COR-L47 (cell line): ENCODE measurements around the gene BAIAP2.
"Not testable (repeated sequence)": the region's sequence is repeated elsewhere in the genome, so short reads cannot be mapped to it uniquely, and the experiment has no call there.

Experiments
- DNase-seq: peaks from one replicate; lab custom pipeline; 2025; lab: John Stamatoyannopoulos, UW

The BAIAP2 gene

DNA sequence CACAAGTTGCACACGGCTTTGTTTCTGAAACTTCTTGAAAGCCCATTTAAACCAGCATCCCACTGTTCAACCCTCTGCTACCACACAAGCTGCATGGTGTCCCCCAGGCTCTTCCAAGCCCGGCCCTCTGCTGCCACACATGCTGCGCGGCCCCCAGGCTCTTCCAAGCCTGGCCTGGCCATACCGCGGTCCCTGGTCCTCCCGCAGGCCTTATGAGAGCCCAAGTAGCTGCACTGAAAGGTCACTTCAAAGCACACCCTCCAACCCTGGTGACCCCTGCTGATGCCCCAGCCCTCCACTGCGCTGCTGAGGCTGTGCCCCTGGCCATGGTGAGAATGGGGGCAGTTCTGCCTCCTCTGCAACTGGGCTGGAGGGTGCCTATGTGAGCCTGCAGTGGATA, 104.5 kb downstream of the BAIAP2 start:
- no peak for DNase-seq

DNA sequence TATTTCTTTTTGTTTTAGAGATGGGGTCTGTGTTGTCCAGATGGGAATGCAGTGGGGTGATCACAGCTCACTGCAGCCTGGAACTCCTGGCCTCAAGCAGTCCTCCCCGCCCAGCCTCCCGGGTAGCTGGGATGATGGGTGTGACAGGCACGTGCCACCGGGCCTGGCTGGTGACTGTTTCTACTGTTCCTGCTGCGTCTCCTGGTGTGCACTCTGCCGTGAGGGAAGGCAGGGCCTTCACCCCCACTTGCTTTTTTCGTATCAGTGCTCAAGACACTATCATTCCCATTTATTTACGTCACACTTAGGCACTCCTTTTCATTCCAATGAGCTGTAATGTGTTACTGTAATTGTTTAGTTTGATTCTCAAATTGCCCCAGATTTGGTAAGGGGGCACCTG, 105.1 kb downstream of the BAIAP2 start:
- DNase-seq: no peak

DNA sequence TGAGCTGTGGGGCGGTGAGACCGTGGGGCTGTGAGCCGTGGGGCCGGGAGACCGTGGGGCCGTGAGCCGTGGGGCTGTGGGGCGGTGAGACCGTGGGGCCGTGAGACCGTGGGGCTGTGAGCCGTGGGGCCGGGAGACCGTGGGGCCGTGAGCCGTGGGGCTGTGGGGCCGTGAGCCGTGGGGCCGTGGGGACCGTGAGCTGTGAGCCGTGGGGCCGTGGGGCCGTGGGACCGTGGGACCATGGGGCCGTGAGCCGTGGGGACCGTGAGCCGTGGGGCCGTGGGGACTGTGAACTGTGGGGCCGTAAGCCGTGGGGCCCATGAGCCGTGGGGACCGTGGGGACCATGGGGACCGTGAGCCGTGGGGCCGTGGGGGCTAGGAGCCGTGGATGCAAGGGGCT, 105.7 kb downstream of the BAIAP2 start:
- no peak for DNase-seq

DNA sequence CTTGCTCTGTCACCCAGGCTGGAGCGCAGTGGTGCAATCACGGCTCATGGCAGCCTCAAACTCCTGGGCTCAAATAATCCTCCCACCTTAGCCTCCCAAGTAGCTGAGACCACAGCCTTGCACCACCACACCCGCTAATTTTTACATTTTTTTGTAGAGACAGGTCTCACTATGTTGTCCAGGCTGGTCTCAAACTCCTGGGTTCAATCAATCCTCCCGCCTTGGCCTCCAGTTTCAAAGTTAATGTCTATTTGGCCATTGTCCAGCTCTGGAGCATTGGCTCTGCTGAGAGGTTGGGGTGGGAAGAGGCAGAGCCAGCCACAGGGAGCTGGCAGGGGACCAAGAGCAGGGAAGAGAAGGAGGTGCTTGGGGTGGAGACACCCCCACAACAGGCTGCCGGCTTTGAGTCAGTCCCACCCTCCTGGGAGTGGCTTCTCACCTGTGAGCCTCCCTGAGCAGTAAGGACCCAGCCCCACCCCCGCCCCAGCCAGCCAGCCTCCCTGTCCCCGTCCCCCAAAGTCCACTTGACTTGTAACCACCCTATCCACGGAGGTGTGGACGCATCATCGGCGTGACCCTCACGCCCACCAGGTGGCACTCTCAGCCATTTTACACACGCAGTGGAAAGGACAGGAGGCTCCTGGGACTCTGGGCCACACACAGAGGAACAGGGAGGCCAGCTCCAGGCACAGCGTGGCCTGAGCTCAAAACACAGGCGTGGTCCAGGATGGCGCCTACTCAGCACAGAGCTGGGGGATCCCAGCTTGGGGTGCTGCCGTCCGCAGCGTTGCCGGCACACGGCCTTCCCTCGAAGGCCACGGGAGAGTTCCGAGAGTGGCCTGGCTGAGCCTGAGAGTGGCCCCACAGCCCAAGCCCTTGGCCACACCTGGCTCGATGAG, 107.6 kb downstream of the BAIAP2 start:
- peak; percentile 87 for DNase-seq

DNA sequence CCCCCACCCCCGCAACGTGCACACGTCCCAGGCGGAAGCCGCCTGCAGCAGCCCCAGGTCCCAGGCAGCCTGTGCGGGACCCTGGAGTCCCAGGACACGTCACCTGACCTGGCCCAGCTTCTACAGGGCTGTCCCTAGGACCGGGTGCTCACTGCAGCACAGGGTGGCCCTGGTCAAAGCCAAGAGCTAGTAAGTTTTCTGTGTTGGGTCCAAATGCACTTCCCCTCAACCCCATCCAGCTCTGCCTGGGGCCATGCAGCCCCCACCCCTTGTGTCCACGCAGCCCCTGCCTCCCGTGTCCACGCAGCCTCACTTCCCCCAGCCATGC, 108.2 kb downstream of the BAIAP2 start:
- no peak for DNase-seq

DNA sequence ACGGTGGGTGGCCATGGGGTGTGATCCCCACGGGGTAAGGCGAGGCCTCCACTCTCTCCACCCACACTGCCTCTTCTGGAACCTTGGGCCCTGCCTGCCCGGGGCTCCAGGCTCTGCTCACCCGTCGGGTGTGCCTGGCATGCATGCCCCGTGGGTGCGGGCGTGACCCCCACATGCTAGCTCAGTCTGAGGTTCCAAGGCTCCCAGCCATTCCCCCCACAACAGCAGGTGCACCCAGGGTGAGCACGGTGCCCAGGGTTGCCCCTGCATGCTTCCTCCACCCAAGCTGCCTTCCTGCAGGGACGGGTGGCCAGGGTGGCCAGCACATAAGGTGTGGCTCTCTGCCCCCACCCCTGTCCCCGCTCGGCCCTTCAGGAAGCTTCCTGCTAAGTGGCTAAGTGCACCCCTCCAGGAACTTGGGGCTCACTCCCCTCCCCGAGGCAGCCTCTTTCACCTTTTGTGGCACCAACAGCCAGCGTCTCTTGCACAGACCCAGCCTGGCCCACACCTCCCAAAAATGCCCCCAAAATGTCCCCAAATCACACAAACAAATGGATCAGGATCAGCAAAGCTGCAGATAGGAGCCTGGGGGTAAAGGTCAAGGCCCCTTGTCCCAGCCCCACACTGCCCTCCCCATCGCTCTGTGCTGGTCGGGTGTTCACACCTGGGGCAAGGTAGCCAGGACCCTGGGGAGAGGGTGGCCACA, 108.9 kb downstream of the BAIAP2 start:
- DNase-seq: no peak

DNA sequence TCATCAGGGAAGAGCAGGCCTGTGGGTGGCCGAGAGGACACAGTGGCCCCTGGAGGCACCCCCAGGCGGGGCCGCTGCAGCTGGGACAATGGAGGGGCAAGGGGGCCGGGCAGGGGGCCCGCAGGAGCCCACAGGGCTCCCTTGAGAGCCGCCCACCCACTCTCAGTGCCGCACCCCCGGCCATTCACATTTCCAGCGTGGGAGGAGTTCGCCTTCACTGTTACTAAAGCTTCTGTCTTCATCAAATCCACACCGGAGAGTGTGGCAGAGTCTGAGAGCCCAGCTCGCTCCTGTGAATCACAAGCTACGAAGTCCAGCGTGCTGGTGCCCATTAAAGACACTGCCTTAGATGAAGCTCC, 109.5 kb downstream of the BAIAP2 start:
- DNase-seq: no peak

DNA sequence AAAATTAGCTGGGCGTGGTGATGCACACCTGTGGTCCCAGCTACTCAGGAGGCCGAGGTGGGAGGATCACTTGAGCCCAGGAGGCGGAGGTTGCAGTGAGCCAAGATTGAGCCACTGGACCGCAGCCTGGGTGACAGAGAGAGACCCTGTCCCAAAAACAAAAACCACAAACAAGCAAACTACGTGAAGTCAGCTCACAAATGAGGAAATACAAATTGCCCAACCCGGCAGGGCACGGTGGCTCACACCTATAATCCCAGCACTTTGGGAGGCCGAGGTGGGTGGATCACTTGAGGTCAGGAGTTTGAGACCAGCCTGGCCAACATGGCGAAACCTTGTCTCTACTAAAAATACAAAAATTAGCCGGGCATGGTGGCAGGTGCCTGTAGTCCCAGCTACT, 111.3 kb downstream of the BAIAP2 start:
- not testable (repeated sequence) for DNase-seq

DNA sequence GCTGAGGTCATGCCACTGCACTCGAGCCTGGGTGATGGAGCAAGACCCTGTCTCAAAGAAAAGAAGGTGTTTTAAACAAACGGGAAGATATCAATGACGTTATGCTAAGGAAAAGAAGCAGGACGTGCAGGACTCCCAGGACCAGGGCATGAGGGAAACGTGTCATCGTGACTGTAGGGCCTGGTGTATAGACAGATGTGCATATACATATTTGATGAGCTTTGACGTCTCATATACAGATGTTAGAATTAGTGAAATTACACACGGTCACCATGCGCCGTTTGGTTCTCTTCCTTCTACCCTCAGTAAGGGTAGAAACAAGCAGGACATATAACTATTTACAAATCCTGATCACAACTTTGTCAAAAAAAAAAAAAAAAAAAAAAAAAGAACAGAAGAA, 112.8 kb downstream of the BAIAP2 start:
- DNase-seq: no peak

DNA sequence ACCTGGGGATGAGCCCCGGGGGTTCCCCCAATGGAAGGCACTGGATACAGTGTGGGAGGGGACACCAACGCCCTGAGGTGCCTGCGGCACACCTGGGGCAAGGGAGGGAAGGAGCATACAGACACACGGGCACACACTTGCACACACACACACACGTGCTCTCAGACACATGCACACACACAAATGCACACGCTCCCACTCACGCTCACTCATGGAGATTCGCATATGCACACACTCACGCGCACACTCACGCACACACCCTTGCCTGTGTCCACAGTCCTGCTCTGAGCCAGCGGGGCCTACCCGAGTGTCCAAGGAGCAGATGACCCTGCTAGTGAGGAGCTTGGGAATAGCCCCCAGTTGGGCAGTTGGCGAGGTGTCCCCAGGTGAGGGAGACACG, 113.6 kb downstream of the BAIAP2 start:
- no peak for DNase-seq

DNA sequence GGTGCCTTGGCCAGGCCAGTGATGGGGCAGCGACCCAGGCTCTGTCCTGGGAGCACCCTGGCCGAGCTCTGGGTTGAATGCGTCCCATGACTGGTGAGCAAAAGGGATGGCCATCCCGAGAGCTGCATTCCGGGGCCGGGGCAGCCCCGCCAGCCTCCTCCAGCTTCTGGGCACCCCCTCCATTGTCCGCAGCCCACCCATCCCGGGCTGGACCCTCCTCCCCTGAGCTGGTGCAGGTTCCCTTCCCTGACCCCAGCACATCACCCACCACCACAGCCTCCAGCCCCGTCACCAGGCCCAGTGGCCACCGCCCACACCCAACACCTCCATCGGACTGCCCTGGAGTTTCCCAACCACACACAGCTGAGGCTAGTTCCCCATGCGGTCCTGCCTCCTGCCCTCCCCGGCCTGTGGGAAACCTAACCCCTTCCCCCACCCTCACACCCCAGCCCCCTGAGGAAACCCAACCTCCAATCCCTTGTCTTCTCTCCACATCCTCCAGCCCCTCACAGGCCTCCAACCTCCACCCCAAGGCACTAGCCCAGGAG, 114.1 kb downstream of the BAIAP2 start:
- no peak for DNase-seq

DNA sequence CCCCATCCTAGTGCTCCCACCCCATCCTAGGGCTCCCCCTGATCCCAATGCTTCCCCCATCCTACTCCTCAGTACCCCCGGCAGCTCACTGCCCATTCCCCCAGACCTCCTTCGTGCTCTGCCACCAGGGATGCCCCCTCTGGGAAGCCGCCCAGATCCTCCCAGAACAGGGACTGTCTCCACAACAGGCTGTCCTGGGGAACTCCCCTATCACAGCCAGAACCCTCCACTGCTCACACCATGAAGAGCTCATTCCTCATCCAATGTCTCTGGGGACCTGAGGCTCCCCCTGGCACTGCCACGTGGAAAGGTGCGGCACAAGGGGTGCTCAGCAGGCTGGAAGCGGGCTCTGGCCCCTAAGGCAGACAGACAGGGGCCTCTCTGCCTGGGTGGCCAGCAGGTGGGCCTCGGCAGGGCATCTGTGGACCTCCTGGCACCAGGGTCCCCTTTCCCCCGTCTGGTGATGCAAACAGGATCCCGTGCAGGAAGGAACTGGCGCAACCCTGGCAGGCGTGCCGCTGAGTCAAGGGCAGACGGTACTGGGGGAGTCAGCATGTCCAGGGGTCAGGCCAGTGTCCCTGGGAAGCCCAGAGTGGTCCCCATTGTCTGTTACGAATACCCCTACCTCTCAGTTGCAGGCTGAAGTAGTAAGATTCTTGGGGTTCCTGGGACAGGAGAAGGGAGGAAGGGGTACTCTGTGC, 115.6 kb downstream of the BAIAP2 start:
- DNase-seq: no peak

DNA sequence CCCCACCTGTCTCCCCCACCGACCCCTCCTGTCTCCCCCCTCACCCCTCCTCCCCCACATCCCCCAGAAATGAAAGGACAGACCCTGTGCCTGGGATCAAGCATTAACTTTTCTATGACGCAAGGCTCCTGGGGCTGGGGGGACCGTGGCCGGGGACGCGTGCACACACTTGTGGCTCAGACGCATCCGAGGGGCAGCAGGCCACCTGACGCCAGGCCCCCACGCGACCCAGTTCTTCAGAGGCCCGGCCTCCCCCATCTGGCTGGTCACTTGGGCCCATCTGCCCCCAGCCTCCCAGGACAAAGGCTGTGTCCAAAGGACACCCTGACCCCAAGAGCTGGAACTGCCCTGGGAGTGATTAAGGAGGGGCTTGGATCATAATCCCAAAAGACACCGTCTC, 116.3 kb downstream of the BAIAP2 start:
- no peak for DNase-seq

DNA sequence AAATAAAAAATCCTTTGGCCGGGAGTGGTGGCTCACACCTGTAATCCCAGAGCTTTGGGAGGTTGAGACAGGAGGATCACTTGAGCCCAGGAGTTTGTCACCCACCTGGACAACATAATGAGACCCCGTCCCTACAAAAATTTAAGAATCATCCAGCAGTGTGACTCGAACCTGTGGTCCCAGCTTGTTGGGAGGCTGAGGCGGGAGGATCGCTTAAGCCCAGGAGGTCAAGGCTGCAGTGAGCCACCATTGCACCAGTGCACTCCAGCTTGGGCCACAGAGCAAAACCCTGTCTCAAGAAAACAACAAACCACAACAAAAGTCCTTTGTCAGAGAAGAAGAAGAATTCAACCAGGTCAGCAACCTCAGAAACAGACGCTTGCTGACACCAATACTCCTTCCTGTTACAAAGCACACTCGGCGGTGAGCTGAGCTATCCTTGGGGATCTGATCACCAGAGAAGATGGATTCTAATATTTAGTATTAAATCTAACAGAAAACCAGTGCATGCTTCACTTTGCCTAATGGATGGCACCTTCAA, 117.4 kb downstream of the BAIAP2 start:
- DNase-seq: no peak

DNA sequence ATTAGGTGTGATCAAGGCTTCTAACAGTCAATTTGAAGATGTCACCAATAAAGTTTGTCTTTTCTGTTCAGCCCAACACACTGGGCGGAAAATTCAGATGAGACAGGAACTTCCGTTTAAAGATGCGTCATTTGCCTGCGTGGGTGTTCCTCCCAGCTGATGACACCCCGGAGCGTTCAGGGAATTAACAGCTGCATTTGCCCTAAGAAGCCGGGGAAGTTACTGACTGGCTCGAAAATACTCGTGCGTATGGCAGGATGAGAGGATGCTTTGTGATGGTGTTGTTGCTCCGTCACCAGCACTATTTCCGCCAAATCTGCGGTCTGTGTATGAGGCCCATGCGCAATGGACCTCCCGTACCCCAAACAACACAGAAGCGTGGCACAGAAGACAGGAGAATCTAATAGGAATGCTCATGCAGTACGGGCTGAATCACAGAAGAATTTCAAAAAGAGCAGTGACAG, 118.4 kb downstream of the BAIAP2 start:
- DNase-seq: no peak

DNA sequence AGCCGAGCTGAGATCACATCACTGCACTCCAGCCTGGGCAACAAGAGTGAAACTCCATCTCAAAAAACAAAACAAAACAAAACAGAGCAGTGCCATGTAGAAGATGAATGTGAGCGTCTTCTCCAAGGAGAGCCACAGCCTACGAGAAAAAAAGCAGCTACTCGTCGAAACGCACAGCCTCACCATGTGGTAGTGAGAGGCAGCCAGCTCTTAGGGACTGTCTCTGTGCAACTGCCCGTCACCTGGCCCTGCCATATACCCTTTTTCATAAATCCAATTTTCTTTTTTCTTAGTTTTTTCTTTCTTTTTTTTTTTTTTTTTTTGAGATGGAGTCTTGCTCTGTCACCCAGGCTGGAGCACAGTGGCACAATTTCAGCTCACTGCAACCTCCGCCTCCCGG, 119.1 kb downstream of the BAIAP2 start:
- not testable (repeated sequence) for DNase-seq

DNA sequence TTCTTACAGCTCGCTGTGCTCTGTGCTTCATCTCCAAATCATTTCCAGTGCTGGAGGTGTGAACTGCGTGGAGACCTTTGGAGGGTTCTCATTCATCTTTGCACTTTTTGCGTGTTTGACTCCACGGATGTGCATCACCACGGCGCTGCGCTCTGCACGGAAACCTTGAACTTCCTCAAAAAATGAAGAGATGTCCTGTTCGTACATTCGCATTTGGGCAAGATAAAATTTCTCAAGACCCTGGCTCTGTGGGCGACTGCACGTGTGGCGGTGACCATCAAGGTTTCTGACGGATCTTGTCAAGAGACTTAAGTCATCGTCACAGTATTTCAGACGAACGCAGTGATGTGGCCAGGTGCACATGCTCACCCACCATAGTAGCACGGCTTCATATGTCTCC, 120.0 kb downstream of the BAIAP2 start:
- DNase-seq: no peak

DNA sequence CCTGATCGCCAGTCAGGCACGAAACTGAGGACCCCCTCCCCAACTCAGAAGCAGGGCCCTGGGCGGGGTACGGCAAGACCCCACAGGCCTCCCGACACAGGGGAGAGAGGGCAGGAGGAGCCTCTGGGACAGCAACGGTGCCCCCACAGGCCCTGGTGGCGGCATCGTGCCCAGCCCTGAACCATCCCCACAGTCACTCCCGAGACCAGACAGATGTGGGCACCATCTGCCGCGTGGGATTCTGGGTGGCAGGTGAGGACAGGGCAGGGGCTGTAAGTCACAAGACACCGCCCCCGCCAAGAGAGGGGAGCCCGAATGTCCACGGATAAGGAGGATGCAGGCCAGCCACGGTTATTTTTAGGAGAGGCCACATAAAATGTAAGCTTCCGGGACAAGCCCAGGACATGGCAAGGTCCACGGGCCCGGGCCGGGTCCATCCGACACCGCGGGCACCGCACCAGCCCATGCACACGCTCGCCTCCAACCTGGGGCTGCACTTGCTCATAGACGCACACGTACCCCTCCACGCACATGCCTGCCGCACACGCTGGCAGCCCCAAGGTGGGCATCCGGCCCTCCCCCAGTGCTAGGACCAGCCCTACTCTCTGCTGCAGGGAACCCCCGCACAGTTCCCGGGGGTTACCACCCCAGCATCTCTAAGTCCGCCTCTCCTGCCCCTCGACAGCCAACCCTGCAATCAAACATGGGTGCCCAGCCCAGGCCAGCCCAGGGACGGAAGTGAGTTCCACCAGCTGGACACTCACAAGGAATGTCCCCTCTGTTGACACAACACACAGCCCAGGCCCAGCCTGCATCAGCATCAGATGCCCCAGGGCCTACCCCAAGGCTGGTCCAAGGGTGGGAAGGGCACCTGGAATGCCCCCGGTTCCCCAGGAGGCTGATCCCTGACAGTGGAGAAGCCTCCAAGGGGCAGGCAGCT, 122.2 kb downstream of the BAIAP2 start:
- DNase-seq: no peak

DNA sequence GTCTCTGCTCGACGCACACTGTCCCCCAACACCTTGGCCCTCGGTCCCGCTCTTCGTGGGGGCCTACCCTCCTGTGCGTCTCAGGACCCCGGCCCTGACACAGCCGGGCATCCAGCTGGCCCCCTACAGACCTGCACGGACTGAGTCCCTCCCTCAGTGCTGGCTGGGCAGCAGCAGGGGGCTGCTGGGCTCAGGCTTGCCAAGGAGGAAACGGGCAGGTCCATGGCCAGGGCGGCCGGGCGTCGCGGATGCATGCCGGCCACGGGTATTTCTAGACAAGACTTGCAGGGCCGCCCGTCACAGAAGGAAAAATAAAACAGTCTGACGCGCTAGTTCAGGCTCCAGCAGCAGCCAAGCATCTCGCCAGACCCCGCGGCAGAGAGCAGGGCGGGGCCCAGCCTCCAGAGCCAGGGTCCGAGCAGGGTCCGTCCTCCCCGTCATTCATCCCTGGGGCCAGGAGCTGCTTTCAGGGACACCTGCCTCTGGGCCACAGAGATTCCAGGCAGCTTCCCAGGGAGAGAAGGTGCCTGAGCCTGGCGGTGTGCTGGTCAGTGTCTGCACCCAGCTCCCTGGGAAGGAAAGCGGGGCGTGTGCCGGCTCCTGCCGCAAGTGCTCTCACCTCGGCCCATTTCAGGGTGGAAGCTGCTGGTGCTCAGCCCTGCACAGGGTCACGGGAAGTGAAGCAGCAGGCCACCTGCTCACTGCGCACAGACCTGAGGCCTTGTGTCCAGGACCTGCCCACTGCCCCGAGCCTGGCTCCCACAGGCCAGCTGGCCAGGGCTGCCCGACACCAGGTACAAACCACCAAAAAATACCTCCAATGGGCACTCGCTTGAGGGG, 123.1 kb downstream of the BAIAP2 start:
- DNase-seq: no peak
